Mucosa of descending colon (tissue), 3 donors: ENCODE results near the gene SPOCD1. TPM values are rescaled to one million over a fixed set of nuclear protein-coding genes. Genes with fewer than 3 reads are reported as not detected.

Source experiments
- ATAC-seq: fragments of 200-7000 bp; cut with Tn5 transposase; one replicate; pipeline ENCODE4 v1.9.1; 2020; ENCODE audit warnings: mild to moderate bottlenecking, moderate library complexity
- DNase-seq, 3 donors: peaks; one replicate each; pipeline ENCODE4 v3.0.0-alpha.2; 2020
- H3K36me3 ChIP-seq: fragments of 200-600 bp; one replicate; pipeline ENCODE4 v1.8.0; 2021; ENCODE audit warnings: low read depth, mild to moderate bottlenecking
- H3K4me1 ChIP-seq: fragments of 200-600 bp; one replicate; pipeline ENCODE4 v1.8.0; 2021; ENCODE audit warnings: low read depth, mild to moderate bottlenecking
- H3K4me3 ChIP-seq: fragments of 200-600 bp; one replicate; pipeline ENCODE4 v1.8.0; 2021; ENCODE audit warnings: mild to moderate bottlenecking
- H3K9me3 ChIP-seq: fragments of 200-600 bp; one replicate; pipeline ENCODE4 v1.8.0; 2021; ENCODE audit warnings: mild to moderate bottlenecking
- CTCF ChIP-seq: fragments of 200-600 bp; IDR thresholded peaks from one replicate; pipeline ENCODE4 v1.8.0; 2022; ENCODE audit warnings: antibody characterized with exemption, mild to moderate bottlenecking
- intact Hi-C, 2 donors: fragments of 100-400 bp; cut with DNase I in 1 of 2; cut with micrococcal nuclease in 1 of 2; formaldehyde crosslinking; loops; one replicate each; pipeline versions ENCODE4 v1.11.0 to v1.11.1; 2022; cut with DNase I, micrococcal nuclease
- total RNA-seq, 3 donors: library from RNA; stranded (reverse); fragmentation: NEBNext Ultra II Directional in 2 of 3; extraction: Animal tissue kit (Norgen Biotek cat#: 25700) in 2 of 3; gene quantifications; one replicate each; pipeline versions ENCODE4 v1.2.1 to v1.2.4, GENCODE V29; 2021 to 2023
- donor health status: DM: no; HTN: no; CAD: no; lungs with moderate emphysema.
- donor health status: DM: no; HTN: no; CAD: no.
- donor health status: DM: no; HTN: yes; CAD: no.

SPOCD1 gene
- total RNA-seq, 3 donors from 2014 or later: 0.99 TPM; not detected in 2

GRCh38 chr1:31760471-31761470 is 55.1 kb downstream of the SPOCD1 start:
- no peaks in the 10 kb centered on the region for H3K9me3 ChIP-seq

GRCh38 chr1:31759298-31760023 is 56.4 kb downstream of the SPOCD1 start:
- intact Hi-C loops: no loop called here
- peak in 1 of 3 donors; percentile 35 for DNase-seq
- ATAC-seq: no peak
- TF ChIP-seq CTCF: no peak
- no peaks in the 10 kb centered on the region for H3K9me3 ChIP-seq
- H3K4me1 ChIP-seq: peaks cover 12% of the 10 kb centered on the region
- H3K36me3 ChIP-seq: no peaks in the 10 kb centered on the region
- no peak overlapping the region for H3K4me3 ChIP-seq

More at GRCh38 chr1:31760471-31761470, 55.1 kb downstream of the SPOCD1 start:
- Histone ChIP-seq H3K36me3 (no peaks in the 10 kb centered on the region), H3K4me1 (peaks cover 14% of the 10 kb centered on the region), H3K4me3 (no peak overlapping the region)
- DNase-seq (peak in 2 of 3 donors; percentile 46 to 61), ATAC-seq (peak; percentile 65)
- no peak for TF ChIP-seq CTCF
- intact Hi-C loops: no loop called here

- intact Hi-C loops: no loop called here
- no peaks in the 10 kb centered on the region for H3K9me3 ChIP-seq
- no peaks in the 10 kb centered on the region for H3K36me3 ChIP-seq
- no peak for TF ChIP-seq CTCF
- ATAC-seq: no peak
- no peak for DNase-seq
- H3K4me3 ChIP-seq: no peak overlapping the region
- peaks cover 17% of the 10 kb centered on the region for H3K4me1 ChIP-seq
Observed at GRCh38 chr1:31758823-31759222, 57.0 kb downstream of the SPOCD1 start.

- ATAC-seq (no peak), DNase-seq (no peak)
- peaks cover 21% of the 10 kb centered on the region for H3K4me1 ChIP-seq
- intact Hi-C loops: no loop called here
- H3K9me3 ChIP-seq: no peaks in the 10 kb centered on the region
- H3K36me3 ChIP-seq: no peaks in the 10 kb centered on the region
- no peak overlapping the region for H3K4me3 ChIP-seq
- TF ChIP-seq CTCF: no peak
Observed at GRCh38 chr1:31757989-31758388, 57.8 kb downstream of the SPOCD1 start.

- Histone ChIP-seq H3K9me3 (no peaks in the 10 kb centered on the region), H3K4me3 (no peak overlapping the region), H3K36me3 (no peaks in the 10 kb centered on the region), H3K4me1 (peaks cover 21% of the 10 kb centered on the region)
- ATAC-seq: peak; percentile 30
- TF ChIP-seq CTCF: no peak
- intact Hi-C loops: no loop called here
- peak in 1 of 3 donors; percentile 45 for DNase-seq
Observed at GRCh38 chr1:31757204-31757679, 58.6 kb downstream of the SPOCD1 start.
